HepG2 (cell line): ENCODE measurements around the gene FGGY. TPM values are rescaled to one million over a fixed set of nuclear protein-coding genes. Genes with fewer than 3 reads are reported as not detected.

Experiments
- ATAC-seq: fragments of 200-7000 bp; cut with Tn5 transposase; 3 replicates; pipeline ENCODE4 v1.9.1; 2020; ENCODE audit warnings: mild to moderate bottlenecking, moderate library complexity
- BruUV-seq: library from RNA; stranded (reverse); fragments of 400-500 nt; replicated peaks from 2 replicates; lab custom pipeline; 2021; lab: Mats Ljungman, UMichigan
- CTCF ChIA-PET: fragments of 300-600 bp; formaldehyde crosslinking; extraction: SDS; loops from one replicate; lab custom pipeline; 2021; ENCODE audit warnings: low total read pairs, inconsistent platforms, low intra/inter-chr PET ratio; lab: Yijun Ruan, JAX
- POLR2A ChIA-PET: fragments of 350-600 bp; sonication (Branson Sonifier 250); formaldehyde crosslinking; loops from one replicate; lab custom pipeline; 2020; ENCODE audit warnings: antibody characterized with exemption, inconsistent platforms; lab: Yijun Ruan, JAX
- DNase-seq: peaks from one replicate; pipeline ENCODE4 v3.0.0-alpha.2; 2015; ENCODE audit warnings: low spot score
- FAIRE-seq: peaks from 3 replicates; lab custom pipeline; 2011; peaks lifted over from hg19 to GRCh38; lab: Jason Lieb, UNC
- H2AFZ ChIP-seq: one replicate; pipeline ENCODE4 v1.6.1; 2011; ENCODE audit warnings: low read length, inconsistent platforms
- H3K27ac ChIP-seq: fragments of 300-600 bp; 3 replicates; pipeline ENCODE4 v1.8.0; 2011; ENCODE audit warnings: mixed run types, mild to moderate bottlenecking, mixed read lengths, low read length, inconsistent platforms; ENCODE audit not compliant: insufficient read depth; ENCODE audit errors: extremely low read length
- H3K27me3 ChIP-seq, 2 experiments: fragments of 200-600 bp in 1 of 2; 2 replicates in 1 of 2; 3 replicates in 1 of 2; pipeline versions ENCODE4 v1.6.0 to v1.8.0; 2011; ENCODE audit warnings: low read length in 2 of 2, mild to moderate bottlenecking in 2 of 2, moderate library complexity in 2 of 2, inconsistent platforms in 1 of 2; ENCODE audit not compliant: insufficient read depth in 2 of 2, control insufficient read depth in 1 of 2
- H3K36me3 ChIP-seq, 2 experiments: fragments of 200-600 bp in 1 of 2; replicated peaks in 1 of 2; 2 replicates in 1 of 2; 3 replicates in 1 of 2; pipeline versions ENCODE4 v1.5.1 to v1.8.0; 2011; ENCODE audit warnings: low read length in 2 of 2, inconsistent platforms in 1 of 2; ENCODE audit not compliant: insufficient read depth in 2 of 2, control insufficient read depth in 1 of 2
- H3K4me1 ChIP-seq: 2 replicates; pipeline ENCODE4 v1.5.1; 2012; ENCODE audit warnings: low read length, inconsistent platforms; ENCODE audit not compliant: insufficient read depth
- H3K4me2 ChIP-seq: 2 replicates; pipeline ENCODE4 v1.6.0; 2011; ENCODE audit warnings: low read depth, low read length, inconsistent platforms
- H3K4me3 ChIP-seq, 3 experiments: fragments of 200-600 bp in 1 of 3; sonication (generic), shearing (Covaris generic) in 1 of 3; replicated peaks in 1 of 3; 2 replicates each; pipeline ENCODE4 v1.5.1; 2011 to 2016; ENCODE audit warnings: low read length in 3 of 3, inconsistent platforms in 2 of 3, low read depth in 2 of 3, mild to moderate bottlenecking in 2 of 3, control low read depth in 1 of 3, mixed read lengths in 1 of 3; ENCODE audit not compliant: insufficient read depth in 1 of 3
- H3K79me2 ChIP-seq: one replicate; pipeline ENCODE4 v1.6.1; 2011; ENCODE audit warnings: low read length, inconsistent platforms; ENCODE audit not compliant: insufficient read depth
- H3K9ac ChIP-seq: 2 replicates; pipeline ENCODE4 v1.6.0; 2011; ENCODE audit warnings: mild to moderate bottlenecking, low read depth, low read length, inconsistent platforms; ENCODE audit not compliant: insufficient read depth
- H3K9me3 ChIP-seq: 2 replicates; pipeline ENCODE4 v1.5.1; 2012; ENCODE audit warnings: mild to moderate bottlenecking, low read length
- H4K20me1 ChIP-seq: 2 replicates; pipeline ENCODE4 v1.6.0; 2011; ENCODE audit warnings: inconsistent platforms, mild to moderate bottlenecking, low read length, moderate library complexity; ENCODE audit not compliant: insufficient read depth
- E2F5 ChIP-seq: sonication (generic); formaldehyde crosslinking; conservative IDR thresholded peaks from 2 replicates; pipeline ENCODE4 v1.4.0; 2020; ENCODE audit warnings: missing genetic modification reagents
- FOXJ3 ChIP-seq: sonication (generic); formaldehyde crosslinking; IDR thresholded peaks from 2 replicates; pipeline ENCODE4 v1.4.0; 2020; ENCODE audit warnings: missing genetic modification reagents, mild to moderate bottlenecking, borderline replicate concordance
- NR3C1 ChIP-seq: sonication (generic); formaldehyde crosslinking; IDR thresholded peaks from 2 replicates; pipeline ENCODE4 v1.4.0; 2020; ENCODE audit warnings: missing genetic modification reagents
- REPIN1 ChIP-seq: sonication (generic); formaldehyde crosslinking; IDR thresholded peaks from 2 replicates; pipeline ENCODE4 v1.8.0; 2022; ENCODE audit warnings: missing genetic modification reagents, low read depth, mild to moderate bottlenecking, borderline replicate concordance
- SAP130 ChIP-seq: IDR thresholded peaks from 2 replicates; pipeline ENCODE4 v1.6.1; 2016; ENCODE audit warnings: low read depth
- ZHX2 ChIP-seq, 2 experiments: sonication (generic) in 1 of 2; formaldehyde crosslinking in 1 of 2; IDR thresholded peaks; 2 replicates each; pipeline versions ENCODE4 v1.6.1 to v1.9.0; 2014 to 2022; ENCODE audit warnings: antibody characterized with exemption in 1 of 2, borderline replicate concordance in 1 of 2, inconsistent platforms in 1 of 2, low read depth in 1 of 2, missing genetic modification reagents in 1 of 2
- ZNF557 ChIP-seq: sonication (generic); formaldehyde crosslinking; IDR thresholded peaks from 2 replicates; pipeline ENCODE4 v1.4.0; 2020; ENCODE audit warnings: missing genetic modification reagents
- ZNF574 ChIP-seq: sonication (generic); formaldehyde crosslinking; IDR thresholded peaks from 2 replicates; pipeline ENCODE4 v1.4.0; 2020; ENCODE audit warnings: missing genetic modification reagents
- ZNF607 ChIP-seq: sonication (generic); formaldehyde crosslinking; IDR thresholded peaks from 2 replicates; pipeline ENCODE4 v1.5.1; 2020; ENCODE audit warnings: missing genetic modification reagents, mild to moderate bottlenecking, borderline replicate concordance
- ZNF740 ChIP-seq: sonication (generic); formaldehyde crosslinking; IDR thresholded peaks from 2 replicates; pipeline ENCODE4 v1.4.0; 2020; ENCODE audit warnings: missing genetic modification reagents
- in situ Hi-C: cut with HindIII; loops from 2 replicates; pipeline ENCODE4 v1.10.0; 2017; ENCODE audit warnings: low pct_unique_long_range_greater_than_20kb; ENCODE audit not compliant: extremely low pct_ligation_motif_present
- intact Hi-C: fragments of 100-400 bp; cut with micrococcal nuclease; formaldehyde crosslinking; loops from one replicate; pipeline ENCODE4 v1.10.0; 2022; ENCODE audit not compliant: unreplicated experiment
- polyA plus RNA-seq, 8 experiments: library from polyadenylated mRNA; depleted of rRNA in 3 of 8; stranded (reverse) in 7 of 8; unstranded in 1 of 8; fragments of >200 nt; fragmentation: Illumina TruSeq in 4 of 8; extraction: Trizol in 4 of 8; gene quantifications; 2 replicates each; pipeline versions ENCODE4 v1.2.1 to v1.2.3, GENCODE V29; 2011 to 2016; ENCODE audit warnings: low read depth in 4 of 8, missing spikeins in 1 of 8, mixed read lengths in 1 of 8; ENCODE audit not compliant: insufficient read depth in 1 of 8
- total RNA-seq, 5 experiments: library from RNA; depleted of rRNA; stranded (reverse); fragments of >200 nt; fragmentation: Illumina TruSeq; extraction: Trizol; gene quantifications; 2 replicates each; pipeline ENCODE4 v1.2.3, GENCODE V29; 2016; ENCODE audit warnings: low read depth in 1 of 5

Gene FGGY
- total and polyA plus RNA-seq, 2 of the 13 experiments (the other 11 are each of a cell fraction or from before 2014, with no cell fraction given): 15.7 to 27.5 TPM

GRCh38 chr1:59379371-59379728 is 82.5 kb downstream of the FGGY start:
- ChIA-PET POLR2A (no interaction called here), CTCF (no interaction called here)
- Histone ChIP-seq H3K27me3 (no peaks in the 10 kb centered on the region), H3K79me2 (no peaks in the 10 kb centered on the region), H3K27ac (no peak overlapping the region), H3K9me3 (no peaks in the 10 kb centered on the region), H3K4me3 (no peak overlapping the region), H4K20me1 (no peaks in the 10 kb centered on the region), H3K4me1 (no peaks in the 10 kb centered on the region), H3K36me3 (no peaks in the 10 kb centered on the region), H2AFZ (no peak overlapping the region), H3K4me2 (no peak overlapping the region), H3K9ac (no peak overlapping the region)
- FAIRE-seq: no peak
- no peak for DNase-seq
- no peak for TF ChIP-seq ZNF607 (CRISPR knock-in tag)
- TF ChIP-seq ZHX2 (IDR thresholded peaks at IDR 0.05; ENCODE audit: low read depth): no peak
- no peak for TF ChIP-seq ZHX2 (CRISPR knock-in tag; IDR thresholded peaks at IDR 0.05; ENCODE audit: borderline replicate concordance)
- TF ChIP-seq REPIN1 (CRISPR knock-in tag): no peak
- TF ChIP-seq E2F5 (CRISPR knock-in tag): no peak
- no peak for TF ChIP-seq ZNF557 (CRISPR knock-in tag)
- TF ChIP-seq ZNF574 (CRISPR knock-in tag): no peak
- no peak for TF ChIP-seq ZNF740
- no peak for TF ChIP-seq SAP130 (CRISPR knock-in tag)
- no peak for TF ChIP-seq NR3C1 (CRISPR knock-in tag)
- TF ChIP-seq FOXJ3: no peak
- intact Hi-C loops (no loop called here), in situ Hi-C loops (no loop called here)
- ATAC-seq: no peak
- no TSS peak for BruUV-seq
